GM18511 (cell line): ENCODE results near the gene CACNA1H.

ENCODE experiments used
- ATAC-seq: cut with Tn5 transposase; IDR thresholded peaks from one replicate; pipeline ENCODE4 v1.9.1; 2021; ENCODE audit warnings: mild to moderate bottlenecking, moderate library complexity; ENCODE audit not compliant: unreplicated experiment

Gene CACNA1H

DNA sequence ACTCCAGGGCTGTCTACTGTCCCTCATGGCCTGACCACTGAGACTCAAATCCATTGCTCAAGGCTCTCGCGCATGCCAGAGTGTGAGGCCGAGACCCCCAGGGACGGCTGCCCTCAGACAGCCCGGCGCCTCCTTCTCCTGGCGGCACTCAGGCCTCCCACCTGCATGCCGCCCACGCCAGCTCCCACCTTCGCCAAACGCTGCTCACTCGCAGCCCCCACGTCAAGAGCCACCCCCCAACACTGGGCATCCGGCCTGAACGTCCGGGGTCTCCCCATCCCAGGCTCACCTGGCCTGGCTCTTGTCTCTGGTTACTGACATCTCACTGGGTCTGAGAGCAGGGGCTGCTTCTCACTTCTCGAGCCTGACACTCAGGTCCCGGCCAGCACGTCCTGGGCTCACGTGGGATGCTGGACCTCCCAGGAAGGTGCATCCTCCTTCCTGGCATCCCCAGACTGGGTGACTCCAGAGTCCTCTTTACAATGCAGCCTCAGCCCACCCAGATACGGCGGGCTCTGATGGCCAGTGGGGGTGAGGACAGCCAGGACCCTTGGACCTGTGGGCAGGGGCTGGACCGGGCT is 12.2 kb upstream of the CACNA1H start:
- no peak for ATAC-seq

DNA sequence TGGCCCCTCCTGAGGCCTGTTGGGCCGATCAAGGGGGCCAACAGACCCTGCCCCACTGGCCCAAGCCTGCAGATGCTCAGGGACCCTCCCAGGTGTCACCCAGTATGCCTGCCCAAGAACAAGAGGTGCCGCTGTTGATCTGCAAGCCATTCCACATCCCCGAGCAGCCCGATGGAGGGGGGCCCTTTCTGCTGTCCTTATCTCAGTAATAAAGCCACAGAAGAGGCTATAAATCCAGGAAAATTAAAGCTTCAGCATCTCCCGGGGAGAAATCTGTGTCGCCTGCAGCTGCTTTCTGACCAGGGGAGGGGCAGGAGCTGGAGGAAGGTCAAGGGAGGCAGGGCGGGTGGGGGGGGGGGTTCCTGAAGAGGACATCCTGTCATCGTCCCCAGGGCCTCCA is 11.7 kb upstream of the CACNA1H start:
- no peak for ATAC-seq

- no peak for ATAC-seq
Observed at GRCh38 chr16:1141716-1142115, 11.2 kb upstream of the CACNA1H start.

DNA sequence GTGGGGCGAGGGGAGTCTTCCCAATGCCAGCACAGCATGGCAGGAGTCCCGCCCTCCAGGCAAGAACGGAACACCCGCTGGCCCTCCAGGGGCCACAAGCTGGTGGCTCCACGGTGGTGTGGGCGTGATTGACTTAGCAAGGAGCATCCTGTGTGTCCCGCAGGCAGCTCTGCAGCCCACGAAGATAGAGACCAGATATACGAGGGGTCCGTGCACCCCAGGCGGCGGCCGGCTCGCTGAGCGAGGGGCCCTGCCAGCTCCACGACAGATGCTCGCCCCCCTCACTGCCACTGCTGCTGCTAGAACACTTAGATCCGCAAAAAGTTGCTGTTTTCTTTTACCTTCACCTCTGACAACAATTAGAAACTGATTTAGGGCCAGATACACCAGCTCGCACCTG is 10.0 kb upstream of the CACNA1H start:
- ATAC-seq: no peak

DNA sequence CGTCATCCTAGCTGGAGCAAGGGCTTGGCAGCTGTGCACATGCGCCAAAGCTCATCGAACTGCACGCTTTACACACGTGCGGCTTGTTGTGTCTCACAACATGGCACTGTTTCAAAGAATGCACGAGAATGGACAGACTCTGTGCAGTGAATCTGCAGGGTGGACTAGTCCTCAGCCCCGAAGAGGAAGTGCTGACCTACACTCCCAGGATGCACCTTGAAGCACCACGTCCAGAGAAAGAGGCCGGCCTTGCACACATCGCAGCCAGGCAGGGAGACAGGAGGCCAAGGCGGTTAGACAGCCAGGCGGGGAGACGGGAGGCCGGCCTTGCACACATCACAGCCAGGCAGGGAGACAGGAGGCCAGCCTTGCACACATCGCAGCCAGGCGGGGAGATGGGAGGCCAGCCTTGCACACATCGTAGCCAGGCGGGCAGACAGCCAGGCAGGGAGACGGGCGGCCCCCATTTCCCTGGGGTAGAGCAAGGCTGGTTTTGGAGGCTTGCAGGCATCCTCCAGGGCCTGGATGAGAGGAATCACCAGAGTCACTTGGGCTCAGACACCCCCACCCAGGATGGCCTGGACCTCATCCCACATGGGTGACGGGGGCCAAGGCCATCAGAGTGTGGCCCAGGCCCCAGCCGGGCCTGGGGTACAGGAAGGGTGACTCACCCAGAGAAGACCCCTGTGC is 9.0 kb upstream of the CACNA1H start:
- ATAC-seq: no peak

GRCh38 chr16:1144476-1145382 is 8.2 kb upstream of the CACNA1H start:
- no peak for ATAC-seq

DNA sequence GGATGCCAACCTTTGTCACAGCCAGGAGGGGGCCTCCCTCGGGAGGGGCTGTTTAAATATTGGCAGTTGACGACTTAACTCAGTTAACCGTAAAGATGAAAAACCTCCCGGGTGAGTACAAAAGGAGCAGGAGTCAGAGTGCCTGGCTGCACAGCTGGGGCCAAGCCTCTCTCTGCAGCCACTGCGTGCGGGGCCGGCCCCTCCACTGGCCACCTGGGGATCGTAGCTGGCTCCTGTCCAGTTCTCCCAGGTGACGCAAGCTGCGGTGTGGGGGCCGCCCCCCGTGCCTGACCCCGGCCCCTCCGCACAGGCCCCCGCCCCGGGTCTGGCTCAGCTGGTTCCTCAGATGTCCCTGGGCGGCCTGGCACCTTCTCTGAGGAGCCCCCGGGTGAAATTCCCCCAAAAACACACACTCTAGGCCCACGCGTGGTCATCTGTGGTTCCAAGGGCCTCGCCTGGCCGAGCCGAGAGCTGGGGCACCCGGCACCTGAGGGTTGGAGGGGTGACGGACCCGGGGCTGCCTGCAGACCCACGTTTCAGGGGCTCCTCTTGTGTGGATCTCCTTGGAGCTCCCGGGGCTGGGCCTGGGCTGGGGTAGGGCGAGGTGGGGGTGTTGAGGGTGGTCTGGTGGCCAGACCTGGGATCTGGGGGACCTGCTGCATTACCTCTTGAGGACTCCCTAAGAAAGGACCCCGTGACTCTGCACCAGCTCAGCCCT is 7.4 kb upstream of the CACNA1H start:
- ATAC-seq: no peak

- no peak for ATAC-seq
Observed at GRCh38 chr16:1146409-1146808, 6.5 kb upstream of the CACNA1H start.

- no peak for ATAC-seq
Observed at GRCh38 chr16:1147027-1147426, 5.9 kb upstream of the CACNA1H start.

DNA sequence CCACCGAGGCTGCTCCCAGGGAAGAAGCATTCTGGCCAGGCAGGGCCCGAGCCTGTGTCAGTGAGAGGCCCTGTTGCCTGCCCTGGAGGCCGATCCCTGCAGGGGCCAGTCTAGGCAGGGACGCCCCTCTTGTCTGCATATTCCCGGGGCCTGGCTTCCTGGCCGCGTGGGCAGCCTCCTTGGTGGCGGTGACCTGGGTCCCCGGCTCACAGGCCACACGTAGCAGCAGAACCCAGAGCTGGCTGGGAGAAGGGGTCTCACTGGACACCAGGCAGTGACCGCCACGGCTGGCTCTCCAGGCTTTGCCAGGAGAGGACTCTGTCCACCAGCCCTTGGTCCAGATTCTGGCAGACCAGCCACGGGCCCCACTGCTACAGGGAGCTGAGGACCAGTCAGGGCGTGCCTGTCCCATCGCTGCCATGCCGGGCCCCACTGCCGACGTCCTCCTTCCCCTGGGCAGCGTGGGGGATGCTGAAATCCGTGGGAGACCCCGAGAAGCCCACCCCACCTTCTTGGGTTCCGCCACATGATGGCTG is 3.7 kb upstream of the CACNA1H start:
- no peak for ATAC-seq

DNA sequence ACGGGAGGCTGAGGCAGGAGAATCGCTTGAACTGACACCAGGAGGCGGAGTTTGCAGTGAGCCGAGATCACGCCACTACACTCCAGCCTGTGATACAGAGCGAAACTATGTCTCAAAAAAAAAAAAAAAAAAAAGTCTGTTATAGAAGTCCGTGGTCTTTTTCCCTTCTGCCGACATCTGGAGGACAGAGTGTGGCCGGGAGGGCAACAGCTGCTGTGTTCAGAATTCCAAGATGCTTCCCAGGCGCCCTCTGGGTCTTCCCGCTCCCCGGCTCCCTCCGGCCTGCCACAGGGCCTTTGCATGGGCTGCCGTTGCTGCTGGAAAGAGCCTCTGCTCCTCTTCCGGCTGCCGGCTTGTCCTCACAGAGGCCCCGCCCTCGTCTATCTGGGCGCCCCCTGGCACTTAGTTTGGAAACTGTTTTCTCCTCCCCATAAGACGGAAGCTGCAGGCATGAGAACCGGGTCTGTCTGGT is 2.4 kb upstream of the CACNA1H start:
- ATAC-seq: no peak

DNA sequence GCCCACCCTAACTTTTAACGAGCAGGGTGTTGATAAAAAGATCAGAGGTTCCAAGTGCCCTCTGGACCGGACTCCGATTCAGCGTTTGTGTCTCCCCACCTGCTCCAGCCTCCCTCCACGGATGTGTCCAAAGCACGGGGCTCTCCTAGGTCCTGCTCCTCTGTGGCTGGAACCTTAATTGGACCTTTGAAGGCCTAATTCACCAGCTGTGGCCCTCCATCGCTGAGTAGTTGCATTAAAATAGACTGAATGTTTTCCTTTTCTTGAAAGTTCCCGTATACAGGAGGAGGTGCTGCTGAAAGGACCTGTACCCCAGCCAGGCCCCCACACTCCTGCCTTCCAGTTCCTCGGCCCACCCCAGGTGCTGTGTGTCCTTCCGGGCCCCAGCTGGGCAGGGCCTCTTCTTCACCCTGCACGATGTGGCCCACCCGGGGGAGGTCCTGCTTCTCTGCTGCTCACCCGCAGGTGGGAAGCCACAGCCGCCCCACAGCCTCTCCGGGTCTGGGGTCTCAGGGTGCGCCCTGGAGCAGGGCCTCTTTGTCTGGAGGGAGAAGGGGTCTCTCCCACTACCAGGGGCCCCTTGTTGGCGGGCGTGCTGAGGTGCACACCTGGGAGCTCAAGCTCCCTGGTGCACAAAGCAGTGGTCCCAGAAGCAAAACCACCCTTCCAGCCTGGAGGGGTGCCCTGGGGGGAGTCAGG is 1.3 kb upstream of the CACNA1H start:
- ATAC-seq: no peak

GRCh38 chr16:1152123-1152638 is 725 bp upstream of the CACNA1H start:
- ATAC-seq: no peak

DNA sequence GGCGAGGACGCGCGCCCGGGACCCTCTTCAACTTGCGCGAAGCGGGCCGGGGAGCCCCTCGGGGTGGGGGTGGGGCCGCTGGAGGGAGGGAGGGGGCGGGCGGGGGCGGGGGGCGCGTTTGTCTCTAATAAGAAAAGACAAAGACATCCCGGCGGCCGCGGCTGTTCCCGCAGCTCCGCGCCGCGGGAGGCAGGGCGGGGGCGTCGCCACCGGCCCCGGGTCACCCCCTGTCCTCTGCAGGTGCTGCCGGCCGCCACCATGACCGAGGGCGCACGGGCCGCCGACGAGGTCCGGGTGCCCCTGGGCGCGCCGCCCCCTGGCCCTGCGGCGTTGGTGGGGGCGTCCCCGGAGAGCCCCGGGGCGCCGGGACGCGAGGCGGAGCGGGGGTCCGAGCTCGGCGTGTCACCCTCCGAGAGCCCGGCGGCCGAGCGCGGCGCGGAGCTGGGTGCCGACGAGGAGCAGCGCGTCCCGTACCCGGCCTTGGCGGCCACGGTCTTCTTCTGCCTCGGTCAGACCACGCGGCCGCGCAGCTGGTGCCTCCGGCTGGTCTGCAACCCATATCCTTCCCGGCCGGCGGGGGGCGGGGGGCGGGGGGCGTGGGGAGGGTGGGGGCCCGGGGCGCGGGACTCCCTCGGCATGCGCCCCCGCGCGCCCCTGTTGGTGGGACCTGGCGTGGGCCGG is 714 bp downstream of the CACNA1H start:
- ATAC-seq: no peak

GRCh38 chr16:1154291-1154886 is 1.5 kb downstream of the CACNA1H start:
- no peak for ATAC-seq

- no peak for ATAC-seq
Observed at GRCh38 chr16:1154887-1155331, 2.0 kb downstream of the CACNA1H start.

- ATAC-seq: no peak
Observed at GRCh38 chr16:1155353-1156054, 2.6 kb downstream of the CACNA1H start.
